NCI-H2081 (cell line): Measurements from ENCODE around the gene BRD1.

Experiments used
- DNase-seq, 2 experiments: peaks; one replicate each; lab custom pipeline; 2025; lab: John Stamatoyannopoulos, UW

Gene BRD1

GRCh38 chr22:49752598-49753091 is 75.0 kb downstream of the BRD1 start:
- no peak for DNase-seq

GRCh38 chr22:49751966-49752597 is 75.6 kb downstream of the BRD1 start:
- no peak for DNase-seq

- no peak for DNase-seq
Measured at GRCh38 chr22:49751318-49751965, 76.2 kb downstream of the BRD1 start.

- DNase-seq, result no peak
Measured at GRCh38 chr22:49749885-49750510, 77.7 kb downstream of the BRD1 start.

GRCh38 chr22:49749227-49749626 is 78.4 kb downstream of the BRD1 start:
- no peak for DNase-seq

GRCh38 chr22:49748514-49748913 is 79.2 kb downstream of the BRD1 start:
- no peak for DNase-seq

- no peak for DNase-seq
Measured at GRCh38 chr22:49747716-49748115, 80.0 kb downstream of the BRD1 start.

GRCh38 chr22:49747130-49747529 is 80.5 kb downstream of the BRD1 start:
- no peak for DNase-seq

- DNase-seq, result no peak
Measured at GRCh38 chr22:49746065-49746464, 81.6 kb downstream of the BRD1 start.

GRCh38 chr22:49740242-49740641 is 87.4 kb downstream of the BRD1 start:
- DNase-seq, result no peak

GRCh38 chr22:49739138-49739537 is 88.5 kb downstream of the BRD1 start:
- DNase-seq, result no peak

- no peak for DNase-seq
Measured at GRCh38 chr22:49738566-49738965, 89.1 kb downstream of the BRD1 start.

- DNase-seq, result no peak
Measured at GRCh38 chr22:49738006-49738405, 89.7 kb downstream of the BRD1 start.

- DNase-seq, result no peak
Measured at GRCh38 chr22:49737101-49737551, 90.5 kb downstream of the BRD1 start.

- no peak for DNase-seq
Measured at GRCh38 chr22:49736538-49736937, 91.1 kb downstream of the BRD1 start.

- no peak for DNase-seq
Measured at GRCh38 chr22:49735901-49736421, 91.7 kb downstream of the BRD1 start.

- DNase-seq, result no peak
Measured at GRCh38 chr22:49735411-49735900, 92.2 kb downstream of the BRD1 start.

- DNase-seq, result no peak
Measured at GRCh38 chr22:49734882-49735281, 92.8 kb downstream of the BRD1 start.

- no peak for DNase-seq
Measured at GRCh38 chr22:49734390-49734789, 93.3 kb downstream of the BRD1 start.

- no peak for DNase-seq
Measured at GRCh38 chr22:49733631-49734030, 94.0 kb downstream of the BRD1 start.

- DNase-seq, result no peak
Measured at GRCh38 chr22:49730656-49731055, 97.0 kb downstream of the BRD1 start.

GRCh38 chr22:49728570-49729271 is 99.0 kb downstream of the BRD1 start:
- DNase-seq, result no peak
